Esophagus muscularis mucosa (tissue), 4 donors: ENCODE measurements around the gene SMIM33. TPM values are rescaled to one million over a fixed set of nuclear protein-coding genes. Genes with fewer than 3 reads are reported as not detected.
"Not testable (repeated sequence)": the region's sequence is repeated elsewhere in the genome, so short reads cannot be mapped to it uniquely, and the experiment has no call there.

Experiments
- DNase-seq: peaks from one replicate; pipeline ENCODE4 v3.0.0-alpha.2; 2017; ENCODE audit errors: extremely low spot score
- H3K27ac ChIP-seq, 4 donors: fragments of 200-600 bp; sonication (generic); replicated peaks in 1 of 4; 1 replicate in 3 of 4; 2 replicates in 1 of 4; pipeline ENCODE4 v1.5.1; 2016 to 2019; ENCODE audit warnings: mild to moderate bottlenecking in 1 of 4
- H3K27me3 ChIP-seq, 4 donors: fragments of 200-600 bp; sonication (generic); one replicate each; pipeline versions ENCODE4 v1.5.1 to v1.6.0; 2016 to 2019
- H3K36me3 ChIP-seq, 4 donors: fragments of 200-600 bp; sonication (generic); one replicate each; pipeline ENCODE4 v1.5.1; 2016 to 2019
- H3K4me1 ChIP-seq, 4 donors: fragments of 200-600 bp; sonication (generic); one replicate each; pipeline ENCODE4 v1.5.1; 2016 to 2019
- H3K4me3 ChIP-seq, 4 donors: fragments of 200-600 bp; sonication (generic); 1 replicate in 2 of 4; 2 replicates in 2 of 4; pipeline ENCODE4 v1.5.1; 2016 to 2019; ENCODE audit warnings: mild to moderate bottlenecking in 4 of 4, moderate library complexity in 1 of 4
- H3K9me3 ChIP-seq, 4 donors: fragments of 200-600 bp; sonication (generic); 1 replicate in 3 of 4; 2 replicates in 1 of 4; pipeline ENCODE4 v1.5.1; 2016 to 2019
- EP300 ChIP-seq: sonication (generic); formaldehyde crosslinking; IDR thresholded peaks from one replicate; pipeline ENCODE4 v1.6.1; 2017; ENCODE audit warnings: antibody characterized with exemption
- POLR2A ChIP-seq: fragments of 450-650 bp; IDR thresholded peaks from one replicate; pipeline ENCODE4 v1.6.1; 2017; ENCODE audit warnings: antibody characterized with exemption, moderate library complexity, mild to moderate bottlenecking, low read depth
- POLR2AphosphoS5 ChIP-seq, 2 donors: sonication (generic); formaldehyde crosslinking; IDR thresholded peaks; one replicate each; pipeline ENCODE4 v1.6.1; 2017; ENCODE audit warnings: antibody characterized with exemption in 2 of 2
- WGBS: methylation state at CpG from one replicate; pipeline ENCODE4 v1.1.5; 2018; 5-methylcytosine and 5-hydroxymethylcytosine counted together
- intact Hi-C: fragments of 100-400 bp; cut with DNase I; formaldehyde crosslinking; loops from one replicate; pipeline ENCODE4 v1.15.1; 2023
- total RNA-seq, 4 donors: library from RNA; depleted of rRNA; stranded (reverse); fragments of >200 nt; gene quantifications; one replicate each; pipeline versions ENCODE4 v1.1.0 to v1.2.1, GENCODE V29; 2016
- TF ChIP-seq, protein P1 (sequence below), 3 experiments: fragments of 200-600 bp in 2 of 3; fragments of 450-650 bp in 1 of 3; sonication (generic) in 2 of 3; IDR thresholded peaks; one replicate each; pipeline ENCODE4 v1.5.1; 2017 to 2019; ENCODE audit warnings: antibody characterized with exemption in 3 of 3, mild to moderate bottlenecking in 2 of 3, moderate library complexity in 1 of 3

Gene SMIM33
- total RNA-seq, 4 donors from 2014 or later: not detected

- TF ChIP-seq POLR2AphosphoS5 (IDR thresholded peaks at IDR 0.05): no peak
- no peak for TF ChIP-seq POLR2A
- TF ChIP-seq, protein P1, sequence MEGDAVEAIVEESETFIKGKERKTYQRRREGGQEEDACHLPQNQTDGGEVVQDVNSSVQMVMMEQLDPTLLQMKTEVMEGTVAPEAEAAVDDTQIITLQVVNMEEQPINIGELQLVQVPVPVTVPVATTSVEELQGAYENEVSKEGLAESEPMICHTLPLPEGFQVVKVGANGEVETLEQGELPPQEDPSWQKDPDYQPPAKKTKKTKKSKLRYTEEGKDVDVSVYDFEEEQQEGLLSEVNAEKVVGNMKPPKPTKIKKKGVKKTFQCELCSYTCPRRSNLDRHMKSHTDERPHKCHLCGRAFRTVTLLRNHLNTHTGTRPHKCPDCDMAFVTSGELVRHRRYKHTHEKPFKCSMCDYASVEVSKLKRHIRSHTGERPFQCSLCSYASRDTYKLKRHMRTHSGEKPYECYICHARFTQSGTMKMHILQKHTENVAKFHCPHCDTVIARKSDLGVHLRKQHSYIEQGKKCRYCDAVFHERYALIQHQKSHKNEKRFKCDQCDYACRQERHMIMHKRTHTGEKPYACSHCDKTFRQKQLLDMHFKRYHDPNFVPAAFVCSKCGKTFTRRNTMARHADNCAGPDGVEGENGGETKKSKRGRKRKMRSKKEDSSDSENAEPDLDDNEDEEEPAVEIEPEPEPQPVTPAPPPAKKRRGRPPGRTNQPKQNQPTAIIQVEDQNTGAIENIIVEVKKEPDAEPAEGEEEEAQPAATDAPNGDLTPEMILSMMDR (IDR thresholded peaks at IDR 0.05): no peak
- TF ChIP-seq EP300: no peak
- Histone ChIP-seq H3K27me3 (no peaks in the 10 kb centered on the region), H3K4me1 (peaks cover 12 to 16% (median 14%) of the 10 kb centered on the region in 4 donors), H3K9me3 (no peaks in the 10 kb centered on the region), H3K36me3 (no peaks in the 10 kb centered on the region), H3K4me3 (no peak overlapping the region), H3K27ac (no peak overlapping the region)
- DNase-seq: no peak
- WGBS: 92% methylated on average over 3 of the region's 3 CpGs
- intact Hi-C loops: no loop called here
Observed at GRCh38 chr5:139494256-139494655, 23.5 kb downstream of the SMIM33 start.

DNA sequence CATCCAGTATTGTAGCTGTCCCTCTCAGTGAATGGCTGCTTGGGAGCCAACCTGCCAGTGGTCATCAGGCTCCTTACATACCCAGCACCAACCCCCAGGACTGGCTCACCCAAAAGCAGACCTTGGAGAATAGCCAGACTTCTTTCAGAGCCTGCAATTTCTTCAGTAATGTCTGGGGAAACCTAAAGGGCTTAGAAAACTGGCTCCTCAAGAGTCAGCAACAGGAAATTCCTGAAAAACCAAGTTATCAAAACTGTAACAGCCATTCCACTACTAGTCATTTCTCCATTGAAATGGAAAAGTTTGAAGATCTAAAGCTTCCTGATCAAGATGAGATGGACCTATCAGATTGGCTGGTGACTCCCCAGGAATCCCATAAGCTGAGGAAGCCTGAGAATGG is 24.0 kb downstream of the SMIM33 start:
- no peak for DNase-seq
- TF ChIP-seq POLR2A: no peak
- TF ChIP-seq POLR2AphosphoS5 (IDR thresholded peaks at IDR 0.05): no peak
- TF ChIP-seq EP300: no peak
- TF ChIP-seq, protein P1 (IDR thresholded peaks at IDR 0.05): no peak
- Histone ChIP-seq H3K27me3 (no peaks in the 10 kb centered on the region), H3K27ac (no peak overlapping the region), H3K9me3 (no peaks in the 10 kb centered on the region), H3K36me3 (no peaks in the 10 kb centered on the region), H3K4me3 (no peak overlapping the region), H3K4me1 (peaks cover 12 to 16% (median 14%) of the 10 kb centered on the region in 4 donors)
- intact Hi-C loops: no loop called here

DNA sequence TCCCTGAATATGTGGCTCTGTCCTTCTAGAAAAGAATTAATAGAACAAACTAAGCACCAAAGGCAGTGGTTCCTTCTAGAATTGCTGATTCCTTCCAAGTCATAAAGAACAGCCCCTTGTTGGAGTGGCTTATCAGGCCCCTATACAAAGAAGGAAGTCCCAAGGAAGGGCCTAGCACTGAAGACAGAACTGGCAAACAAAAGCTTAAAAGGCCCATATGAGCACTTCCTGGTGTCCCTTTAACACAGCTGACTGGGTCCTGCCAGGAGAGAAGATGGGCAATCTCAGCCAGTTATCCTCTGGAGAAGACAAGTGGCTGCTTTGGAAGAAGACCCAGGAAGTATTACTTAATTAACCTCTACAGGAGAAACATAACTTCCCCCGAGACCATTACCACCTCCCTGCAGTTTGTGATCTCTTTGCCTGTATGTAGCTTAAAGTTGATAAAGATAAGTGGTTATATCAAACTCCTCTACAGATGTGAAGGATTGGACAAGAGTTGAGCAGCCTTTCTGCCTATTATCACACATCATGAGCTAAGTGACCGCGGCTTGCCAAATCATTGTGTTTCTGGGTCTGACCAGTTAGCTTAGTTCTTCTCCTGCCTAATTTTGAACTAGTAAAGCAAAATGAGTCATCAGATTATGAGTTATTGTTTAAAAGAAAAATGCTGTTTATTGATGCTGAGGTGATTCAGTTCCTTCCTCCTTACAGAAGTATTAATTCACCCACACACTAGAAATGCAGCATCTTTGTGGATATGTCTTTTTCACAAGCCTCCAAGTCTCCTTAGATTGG is 25.0 kb downstream of the SMIM33 start:
- Histone ChIP-seq H3K4me1 (peaks cover 12 to 16% (median 14%) of the 10 kb centered on the region in 4 donors), H3K4me3 (no peak overlapping the region), H3K27me3 (no peaks in the 10 kb centered on the region), H3K36me3 (no peaks in the 10 kb centered on the region), H3K27ac (peak overlapping the region in 3 of 4 donors; percentile 11 to 22 (median 21)), H3K9me3 (no peaks in the 10 kb centered on the region)
- 71% methylated on average over 3 of the region's 3 CpGs for WGBS
- TF ChIP-seq EP300 (no peak), POLR2A (no peak), POLR2AphosphoS5 (IDR thresholded peaks at IDR 0.05) (no peak)
- TF ChIP-seq, protein P1 (IDR thresholded peaks at IDR 0.05): no peak
- intact Hi-C loops: no loop called here
- DNase-seq: no peak

- Histone ChIP-seq H3K27ac (no peak overlapping the region), H3K36me3 (no peaks in the 10 kb centered on the region), H3K27me3 (no peaks in the 10 kb centered on the region), H3K9me3 (no peaks in the 10 kb centered on the region), H3K4me1 (no peaks in the 10 kb centered on the region), H3K4me3 (no peak overlapping the region)
- TF ChIP-seq POLR2A: no peak
- TF ChIP-seq, protein P1 (IDR thresholded peaks at IDR 0.05): no peak
- TF ChIP-seq POLR2AphosphoS5 (IDR thresholded peaks at IDR 0.05): no peak
- no peak for TF ChIP-seq EP300
- DNase-seq: no peak
- intact Hi-C loops: no loop called here
- WGBS: 94% methylated on average over 4 of the region's 4 CpGs
Observed at GRCh38 chr5:139501381-139501780, 30.6 kb downstream of the SMIM33 start.

GRCh38 chr5:139503036-139503817 is 32.4 kb downstream of the SMIM33 start:
- H3K9me3 ChIP-seq, H3K27ac ChIP-seq, intact Hi-C loops, H3K4me3 ChIP-seq, DNase-seq, H3K36me3 ChIP-seq, H3K27me3 ChIP-seq, H3K4me1 ChIP-seq: not testable (repeated sequence)
- 85% methylated on average over 15 of the region's 15 CpGs for WGBS

- H3K27me3 ChIP-seq, H3K4me1 ChIP-seq, H3K27ac ChIP-seq, H3K9me3 ChIP-seq, intact Hi-C loops, H3K36me3 ChIP-seq, H3K4me3 ChIP-seq, DNase-seq: not testable (repeated sequence)
- WGBS: 86% methylated on average over 15 of the region's 15 CpGs
Observed at GRCh38 chr5:139503879-139504278, 33.1 kb downstream of the SMIM33 start.

DNA sequence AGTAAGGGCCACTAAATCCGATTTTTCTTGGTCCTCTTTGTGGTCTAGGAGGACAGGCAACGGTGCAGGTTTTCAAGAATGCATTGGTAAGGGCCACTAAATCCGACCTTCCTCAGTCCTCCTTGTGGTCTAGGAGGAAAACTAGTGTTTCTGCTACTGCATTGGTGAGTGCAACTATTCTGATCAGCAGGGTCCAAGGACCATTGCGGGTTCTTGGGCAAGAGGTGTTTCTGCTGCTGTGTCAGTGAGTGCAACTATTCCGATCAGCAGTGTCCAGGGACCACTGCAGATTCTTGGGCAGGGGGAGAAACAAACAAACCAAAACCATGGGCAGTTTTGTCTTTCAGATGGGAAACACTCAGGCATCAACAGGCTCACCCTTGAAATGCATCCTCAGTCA is 33.9 kb downstream of the SMIM33 start:
- DNase-seq, H3K36me3 ChIP-seq, intact Hi-C loops, H3K27me3 ChIP-seq, H3K4me3 ChIP-seq, H3K4me1 ChIP-seq, H3K27ac ChIP-seq, H3K9me3 ChIP-seq: not testable (repeated sequence)
- 94% methylated on average over 5 of the region's 5 CpGs for WGBS
